IMR-90 (cell line): ENCODE results near the gene ANKFY1.

ENCODE experiments used
- CHD1 ChIP-seq: IDR thresholded peaks from 2 replicates; pipeline ENCODE4 v1.6.1; 2012; ENCODE audit warnings: low read depth, low read length, improper control_type of control experiment
- CTCF ChIP-seq: conservative IDR thresholded peaks from 2 replicates; pipeline ENCODE4 v1.5.1; 2012; ENCODE audit warnings: mild to moderate bottlenecking, low read depth, low read length, improper control_type of control experiment
- MAFK ChIP-seq: IDR thresholded peaks from 2 replicates; pipeline ENCODE4 v1.6.1; 2012; ENCODE audit warnings: low read depth, low read length, improper control_type of control experiment
- NFE2L2 ChIP-seq: fragments of 150-350 bp; IDR thresholded peaks from 2 replicates; pipeline ENCODE4 v1.6.1; 2016; ENCODE audit warnings: low read depth, mild to moderate bottlenecking, low read length
- POLR2A ChIP-seq: IDR thresholded peaks from 2 replicates; pipeline ENCODE4 v1.6.1; 2012; ENCODE audit warnings: mild to moderate bottlenecking, low read depth, low read length
- RAD21 ChIP-seq: IDR thresholded peaks from 2 replicates; pipeline ENCODE4 v1.6.1; 2012; ENCODE audit warnings: low read length, improper control_type of control experiment
- RFX5 ChIP-seq: IDR thresholded peaks from 2 replicates; pipeline ENCODE4 v1.8.0; 2012; ENCODE audit warnings: low read depth, mild to moderate bottlenecking, low read length, moderate library complexity
- SMC3 ChIP-seq: fragments of 150-350 bp; IDR thresholded peaks from 2 replicates; pipeline ENCODE4 v1.6.1; 2016; ENCODE audit warnings: low read depth, mild to moderate bottlenecking, antibody characterized with exemption, low read length, moderate library complexity

GRCh38 chr17:4179071-4179470 is 84.7 kb downstream of the ANKFY1 start:
- TF ChIP-seq CTCF = no peak
- TF ChIP-seq POLR2A = no peak
- no peak for TF ChIP-seq RFX5
- no peak for TF ChIP-seq NFE2L2
- TF ChIP-seq CHD1 = no peak
- no peak for TF ChIP-seq RAD21
- TF ChIP-seq MAFK = no peak
- no peak for TF ChIP-seq SMC3
